NCI-H2029 (cell line): ENCODE results near the gene CYP4B1.
"Not testable (repeated sequence)": the region's sequence is repeated elsewhere in the genome, so short reads cannot be mapped to it uniquely, and the experiment has no call there.

Experiments
- DNase-seq: peaks from one replicate; lab custom pipeline; 2025; lab: John Stamatoyannopoulos, UW

The CYP4B1 gene

GRCh38 chr1:46816930-46817329 lies 18.1 kb downstream of the CYP4B1 start:
- DNase-seq = no peak

DNA sequence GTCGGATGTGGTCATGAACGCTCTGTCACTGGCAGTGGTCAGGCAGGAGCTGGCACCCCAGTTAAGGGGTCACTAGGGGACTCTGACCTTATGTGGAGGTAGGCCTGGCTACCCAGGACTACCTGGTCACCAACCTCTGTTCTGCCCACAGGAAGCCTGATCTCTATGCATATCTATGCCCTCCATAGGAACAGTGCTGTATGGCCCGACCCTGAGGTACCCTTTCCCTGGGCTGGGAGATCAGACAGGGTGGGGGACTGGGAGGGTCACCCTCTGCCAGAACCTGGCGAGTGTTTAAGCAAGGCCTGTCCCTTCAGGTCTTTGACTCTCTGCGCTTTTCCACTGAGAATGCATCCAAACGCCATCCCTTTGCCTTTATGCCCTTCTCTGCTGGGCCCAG lies 19.0 kb downstream of the CYP4B1 start:
- DNase-seq = no peak

GRCh38 chr1:46818591-46818990 lies 19.7 kb downstream of the CYP4B1 start:
- DNase-seq = no peak

- no peak for DNase-seq
These were observed 20.5 kb downstream of the CYP4B1 start for GRCh38 chr1:46819335-46819734.

DNA sequence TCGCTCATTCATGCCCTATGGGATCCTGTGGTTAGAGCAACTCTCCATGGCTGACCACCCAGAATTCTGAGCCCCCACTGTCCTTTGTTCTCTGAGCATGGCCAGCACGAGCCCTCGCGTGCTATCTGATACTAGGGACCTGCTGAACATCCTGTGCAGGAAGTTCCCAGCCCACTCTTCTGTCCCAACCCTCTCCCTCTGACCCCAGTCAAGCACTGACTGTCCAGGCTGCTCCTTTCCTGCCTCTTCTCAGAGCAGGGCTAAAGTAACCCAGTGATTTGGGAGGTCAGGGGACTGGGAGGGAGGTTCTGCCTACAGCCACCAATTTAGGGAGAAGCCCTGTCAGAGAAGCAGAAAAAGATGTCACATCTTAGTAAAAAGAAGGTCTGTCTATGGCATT lies 21.2 kb downstream of the CYP4B1 start:
- DNase-seq = no peak

- DNase-seq = peak; percentile 99
These were observed 21.8 kb downstream of the CYP4B1 start for GRCh38 chr1:46820560-46821060.

- DNase-seq = no peak
These were observed 23.5 kb downstream of the CYP4B1 start for GRCh38 chr1:46822248-46822826.

DNA sequence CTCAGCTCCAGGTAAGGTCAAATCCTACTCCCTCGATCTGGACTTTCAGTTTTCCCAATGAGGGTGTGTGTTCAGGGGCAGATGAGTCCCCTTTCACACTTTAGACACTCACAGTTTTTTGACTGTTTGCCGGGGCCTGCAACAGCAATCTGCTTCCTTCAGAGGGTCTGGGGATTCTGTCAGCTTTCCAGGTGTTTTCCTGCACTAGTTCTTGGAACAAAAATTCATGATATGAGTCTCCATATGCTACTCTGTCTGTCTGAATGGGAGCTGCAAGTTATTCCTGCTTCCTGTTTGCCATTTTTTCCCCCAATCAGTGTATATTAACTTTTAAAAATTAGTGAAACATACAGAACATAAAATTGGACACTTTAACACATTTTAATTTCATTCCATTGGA lies 24.3 kb downstream of the CYP4B1 start:
- no peak for DNase-seq

GRCh38 chr1:46826892-46827291 lies 28.0 kb downstream of the CYP4B1 start:
- not testable (repeated sequence) for DNase-seq

GRCh38 chr1:46830665-46831322 lies 31.9 kb downstream of the CYP4B1 start:
- DNase-seq = peak; percentile 51

DNA sequence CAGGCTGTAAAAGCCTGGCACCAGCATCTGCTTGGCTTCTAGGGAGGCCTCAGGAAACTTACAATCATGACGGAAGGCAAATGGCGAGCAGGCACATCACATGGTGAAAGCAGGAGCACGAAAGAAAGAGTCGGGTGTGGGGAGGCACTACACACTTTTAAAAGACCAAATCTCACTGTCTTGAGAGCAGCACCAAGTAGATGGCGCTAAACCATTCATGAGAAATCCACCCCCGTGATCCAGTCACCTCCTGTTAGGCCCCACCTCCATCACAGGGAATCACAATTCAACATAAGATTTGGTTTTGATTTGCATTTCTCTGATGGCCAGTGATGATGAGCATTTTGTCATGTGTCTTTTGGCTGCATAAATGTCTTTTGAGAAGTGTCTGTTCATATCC lies 36.6 kb downstream of the CYP4B1 start:
- DNase-seq = not testable (repeated sequence)

DNA sequence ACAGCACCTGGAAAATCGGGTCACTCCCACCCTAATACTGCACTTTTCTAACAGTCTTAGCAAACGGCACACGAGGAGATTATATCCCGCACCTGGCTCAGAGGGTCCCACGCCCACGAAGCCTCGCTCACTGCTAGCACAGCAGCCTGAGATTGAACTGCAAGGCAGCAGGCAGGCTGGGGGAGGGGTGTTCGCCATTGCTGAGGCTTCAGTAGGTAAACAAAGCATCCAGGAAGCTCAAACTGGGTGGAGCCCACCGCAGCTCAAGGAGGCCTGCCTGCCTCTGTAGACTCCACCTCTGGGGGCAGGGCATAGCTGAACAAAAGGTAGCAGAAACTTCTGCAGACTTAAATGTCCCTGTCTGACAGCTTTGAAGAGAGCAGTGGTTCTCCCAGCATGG lies 47.5 kb downstream of the CYP4B1 start:
- peak; percentile 34 for DNase-seq

- not testable (repeated sequence) for DNase-seq
These were observed 58.8 kb downstream of the CYP4B1 start for GRCh38 chr1:46857660-46858065.

- DNase-seq = no peak
These were observed 63.5 kb downstream of the CYP4B1 start for GRCh38 chr1:46862348-46862747.
